Measurements from ENCODE around the gene PTK7. TPM values are rescaled to one million over a fixed set of nuclear protein-coding genes. Genes with fewer than 3 reads are reported as not detected.

PTK7 gene
- total and polyA plus RNA-seq, 2 of the 8 experiments (the other 6 are each of a cell fraction or from before 2014, with no cell fraction given) = 110 to 138 TPM

DNA sequence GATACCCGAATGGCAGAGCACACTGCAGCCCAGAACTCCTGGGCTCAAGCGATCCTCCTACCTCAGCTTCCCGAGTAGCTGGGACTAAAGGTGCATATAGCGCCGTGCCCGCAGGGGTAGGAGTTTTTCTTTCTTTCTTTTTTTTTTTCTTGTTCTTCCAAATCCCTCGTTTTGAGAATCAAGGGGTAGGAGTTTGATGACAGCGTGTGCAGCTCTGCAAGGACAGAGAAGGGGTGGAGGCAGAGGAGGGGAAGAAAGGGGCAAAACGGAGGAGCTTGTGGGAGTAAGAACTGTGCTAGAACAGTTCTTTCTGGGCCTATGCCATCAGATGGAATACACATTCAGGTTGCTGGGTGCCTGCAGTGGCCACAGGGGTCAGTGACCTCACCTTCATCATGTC is 39.4 kb upstream of the PTK7 start:
- Histone ChIP-seq H3K4me3 (ENCODE audit: extremely low read depth in 1 of 4, insufficient read depth in 2 of 4, low read depth in 3 of 4, low read length in 4 of 4) (no peak overlapping the region), H3K23me2 (ENCODE audit: low read depth, low read length) (peaks cover 2% of the 10 kb centered on the region; the same call in 1 of the 2 replicates), H4K91ac (replicated peaks; ENCODE audit: insufficient read length, low read length) (no peak overlapping the region), H2BK5ac (ENCODE audit: low read depth, low read length) (no peak overlapping the region), H2BK120ac (replicated peaks; ENCODE audit: low read depth, low read length) (no peak overlapping the region), H3K79me1 (ENCODE audit: low read depth, low read length) (no peaks in the 10 kb centered on the region), H2BK15ac (ENCODE audit: low read length) (no peak overlapping the region), H3K27ac (ENCODE audit: low read depth, low read length) (no peak overlapping the region), H3K27me3 (replicated peaks in 1 of 4; ENCODE audit: control insufficient read depth in 3 of 4, extremely low read depth in 1 of 4, insufficient read depth in 3 of 4, low read length in 3 of 4) (no peaks in the 10 kb centered on the region), H4K20me1 (replicated peaks in 1 of 2; ENCODE audit: control insufficient read depth in 1 of 2, insufficient read depth in 2 of 2, low read length in 2 of 2) (peaks cover 2 to 18% of the 10 kb centered on the region in 2 experiments), H3K18ac (ENCODE audit: extremely low read depth, low read length) (no peak overlapping the region), H3K9ac (replicated peaks in 1 of 4; ENCODE audit: extremely low read depth in 1 of 4, low read depth in 3 of 4, low read length in 3 of 4) (no peak overlapping the region), H4K5ac (ENCODE audit: insufficient read length, low read depth, low read length) (no peak overlapping the region), H2AFZ (ENCODE audit: low read length) (no peak overlapping the region), H3K56ac (replicated peaks; ENCODE audit: insufficient read length, low read depth, low read length) (no peak overlapping the region), H2AK5ac (ENCODE audit: low read depth, low read length) (no peak overlapping the region), H2BK12ac (ENCODE audit: low read depth, low read length) (no peak overlapping the region), H3K4me1 (replicated peaks in 1 of 4; ENCODE audit: control insufficient read depth in 3 of 4, insufficient read depth in 4 of 4, low read length in 3 of 4) (no peaks in the 10 kb centered on the region), H3K23ac (ENCODE audit: insufficient read length) (no peak overlapping the region), H2BK20ac (ENCODE audit: low read length) (no peak overlapping the region), H3K4ac (replicated peaks; ENCODE audit: insufficient read length, low read depth, low read length) (no peak overlapping the region), H3K9me3 (ENCODE audit: insufficient read depth in 2 of 2, low read depth in 1 of 2, low read length in 1 of 2) (no peaks in the 10 kb centered on the region), H3K4me2 (ENCODE audit: insufficient read depth in 1 of 2, low read depth in 2 of 2, low read length in 2 of 2) (no peak overlapping the region), H3K79me2 (ENCODE audit: control insufficient read depth in 1 of 2, insufficient read depth in 2 of 2, low read length in 2 of 2) (no peaks in the 10 kb centered on the region), H3K36me3 (ENCODE audit: control insufficient read depth in 2 of 4, insufficient read depth in 4 of 4, low read length in 3 of 4) (peaks cover 2 to 30% (median 13%) of the 10 kb centered on the region in 4 experiments; a peak in 4 of 8 replicates), H4K8ac (ENCODE audit: extremely low read depth, insufficient read depth, low read length) (no peak overlapping the region), H3K14ac (ENCODE audit: insufficient read length) (no peak overlapping the region)
- ChIA-PET CTCF (ENCODE audit: partially characterized antibody) (interaction anchor here (0.8 to 1.5 kb wide), 3 partner anchors 40 to 107 kb away, joined by 3 to 4 read pairs (median 3); no protein-coding TSS in a partner anchor), POLR2A (ENCODE audit: partially characterized antibody) (interaction anchor here (0.5 to 29.7 kb wide), 4 partner anchors 6 to 134 kb away, joined by 3 to 584 read pairs (median 294); partner anchors contain the start of genes CUL7, KLHDC3, MEA1 and RRP36)
- no peak for FAIRE-seq
- DNase-seq (ENCODE audit: low read depth in 1 of 2, low spot score in 2 of 2) = no peak
- 93% methylated on average over 9 of the region's 9 CpGs; no CpG with 5 or more reads in 1 of the 2 experiments for WGBS, 2 experiments (ENCODE audit: extremely low coverage in 1 of 2, insufficient coverage in 1 of 2, insufficient read length in 1 of 2, insufficient replicate concordance in 2 of 2, low coverage in 1 of 2, low lambda C conversion rate in 2 of 2, missing lambda C conversion rate in 1 of 2)
- TF ChIP-seq RAD21 (IDR thresholded peaks at IDR 0.05 in 1 of 2, conservative IDR thresholded peaks at IDR 0.05 in 1 of 2; ENCODE audit: low read depth in 2 of 2, low read length in 2 of 2) (no peak), SUZ12 (IDR thresholded peaks at IDR 0.05; ENCODE audit: low read length) (no peak), SRF (IDR thresholded peaks at IDR 0.05; ENCODE audit: low read depth, low read length) (no peak), EP300 (IDR thresholded peaks at IDR 0.05; ENCODE audit: borderline replicate concordance in 1 of 2, low read depth in 2 of 2, low read length in 2 of 2) (no peak), SIN3A (conservative IDR thresholded peaks at IDR 0.05 in 1 of 2, IDR thresholded peaks at IDR 0.05 in 1 of 2; ENCODE audit: low read depth in 1 of 2, low read length in 2 of 2) (no peak), POU5F1 (IDR thresholded peaks at IDR 0.05; ENCODE audit: low read depth, low read length) (no peak), MAFK (IDR thresholded peaks at IDR 0.05; ENCODE audit: low read depth, low read length) (no peak), ZNF274 (IDR thresholded peaks at IDR 0.05; ENCODE audit: borderline replicate concordance, extremely low read depth, low read length) (no peak), RXRA (IDR thresholded peaks at IDR 0.05; ENCODE audit: insufficient read depth, low read depth, low read length) (no peak), CEBPB (IDR thresholded peaks at IDR 0.05; ENCODE audit: low read depth, low read length) (no peak)
- TF ChIP-seq, protein P1, sequence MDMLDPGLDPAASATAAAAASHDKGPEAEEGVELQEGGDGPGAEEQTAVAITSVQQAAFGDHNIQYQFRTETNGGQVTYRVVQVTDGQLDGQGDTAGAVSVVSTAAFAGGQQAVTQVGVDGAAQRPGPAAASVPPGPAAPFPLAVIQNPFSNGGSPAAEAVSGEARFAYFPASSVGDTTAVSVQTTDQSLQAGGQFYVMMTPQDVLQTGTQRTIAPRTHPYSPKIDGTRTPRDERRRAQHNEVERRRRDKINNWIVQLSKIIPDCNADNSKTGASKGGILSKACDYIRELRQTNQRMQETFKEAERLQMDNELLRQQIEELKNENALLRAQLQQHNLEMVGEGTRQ (IDR thresholded peaks at IDR 0.05; ENCODE audit: low read length) = no peak
